NCI-H128 (cell line): ENCODE results near the gene GDA.

Experiments used
- DNase-seq: peaks from one replicate; lab custom pipeline; 2025; ENCODE audit not compliant: unreplicated experiment; lab: John Stamatoyannopoulos, UW

The GDA gene

DNA sequence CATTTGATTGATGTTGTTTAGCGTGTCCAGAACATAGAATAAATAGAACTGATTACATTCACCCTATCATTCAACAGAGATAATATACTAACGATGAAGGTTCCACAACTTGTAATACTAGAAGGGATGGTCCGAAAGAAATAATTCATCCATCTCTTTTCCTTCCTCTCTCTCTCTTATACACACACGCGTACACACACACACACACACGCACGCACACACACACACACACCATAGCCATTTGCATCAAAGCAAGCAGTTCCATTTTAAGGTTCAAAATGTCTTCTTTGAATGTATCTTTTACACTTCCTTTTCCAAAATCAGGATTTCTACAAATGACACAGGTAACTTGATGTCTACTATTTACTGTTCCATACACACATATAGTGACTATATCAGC, 887 bp downstream of the GDA start:
- DNase-seq = no peak

DNA sequence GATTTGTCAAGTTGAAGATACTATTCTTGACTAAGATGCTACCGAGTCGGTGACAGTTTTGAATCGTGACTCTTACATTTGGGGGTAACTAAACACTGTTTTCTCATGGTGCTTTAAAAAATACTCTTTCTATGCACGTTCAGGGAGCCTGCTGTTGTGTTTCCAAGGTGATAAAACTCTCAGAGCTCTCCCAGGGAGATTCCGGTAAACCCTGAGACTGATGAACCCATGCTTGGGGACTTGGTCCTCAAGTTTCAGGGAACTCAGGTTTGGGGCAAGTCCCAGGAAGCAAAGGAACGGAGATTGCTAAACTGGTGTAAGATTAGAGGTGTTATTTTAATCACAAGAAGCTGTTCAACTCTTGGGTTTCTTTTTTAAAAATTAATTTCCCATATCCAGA, 1.4 kb downstream of the GDA start:
- DNase-seq = no peak

DNA sequence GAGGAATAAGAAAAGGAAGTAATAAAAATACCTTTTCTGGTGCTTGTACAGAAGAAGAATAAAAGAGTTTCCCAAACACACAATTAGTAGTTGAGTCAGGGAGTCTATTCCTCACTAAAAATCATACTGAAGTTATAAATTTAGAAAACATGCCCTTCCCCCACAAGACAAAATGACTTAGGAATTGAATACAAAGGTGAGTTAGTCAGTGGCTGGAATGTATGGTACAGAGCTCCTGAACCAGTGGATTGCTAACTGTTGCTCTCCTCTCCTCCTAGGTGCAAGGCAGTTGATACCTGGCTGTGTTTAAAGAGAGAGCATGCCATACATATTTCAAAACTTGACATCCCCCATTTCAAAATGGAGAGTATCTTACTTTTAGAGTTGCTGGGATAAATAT, 1.9 kb downstream of the GDA start:
- no peak for DNase-seq

DNA sequence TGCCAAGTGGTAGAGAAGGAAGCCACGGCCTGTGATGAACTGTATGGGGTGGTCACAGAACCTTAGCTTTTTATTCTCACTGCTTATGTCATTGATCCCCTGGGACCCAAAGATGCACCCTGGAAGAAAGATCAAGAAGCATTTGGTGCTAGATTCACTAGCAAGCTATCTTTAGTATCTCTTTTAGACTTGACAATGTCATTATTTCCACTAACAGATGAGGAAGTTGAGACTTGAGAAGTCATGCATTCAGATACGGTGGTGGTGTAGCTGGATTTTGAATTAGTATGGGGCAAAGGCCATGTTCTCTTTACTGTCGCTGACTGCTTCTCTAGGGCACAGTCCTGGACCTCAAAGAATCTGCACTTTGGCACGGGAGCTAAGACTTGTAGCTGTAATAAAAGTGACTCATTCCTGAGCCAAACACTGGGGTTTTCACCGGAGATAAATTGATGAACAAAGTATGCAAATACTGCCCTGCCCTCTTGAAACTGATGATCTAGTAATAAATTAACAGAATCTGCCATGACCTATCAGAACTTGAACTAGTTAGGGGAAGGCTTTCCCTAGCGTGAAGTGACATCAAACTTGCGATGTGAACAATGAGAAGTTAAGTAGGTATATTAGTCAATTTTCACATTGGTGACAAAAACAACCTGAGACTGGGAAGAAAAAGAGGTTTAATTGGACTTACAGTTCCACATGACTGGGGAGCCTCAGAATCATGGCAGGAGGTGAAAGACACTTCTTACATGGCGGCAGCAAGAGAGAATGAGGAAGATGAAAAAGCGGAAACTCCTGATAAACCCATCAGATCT, 5.4 kb downstream of the GDA start:
- no peak for DNase-seq

DNA sequence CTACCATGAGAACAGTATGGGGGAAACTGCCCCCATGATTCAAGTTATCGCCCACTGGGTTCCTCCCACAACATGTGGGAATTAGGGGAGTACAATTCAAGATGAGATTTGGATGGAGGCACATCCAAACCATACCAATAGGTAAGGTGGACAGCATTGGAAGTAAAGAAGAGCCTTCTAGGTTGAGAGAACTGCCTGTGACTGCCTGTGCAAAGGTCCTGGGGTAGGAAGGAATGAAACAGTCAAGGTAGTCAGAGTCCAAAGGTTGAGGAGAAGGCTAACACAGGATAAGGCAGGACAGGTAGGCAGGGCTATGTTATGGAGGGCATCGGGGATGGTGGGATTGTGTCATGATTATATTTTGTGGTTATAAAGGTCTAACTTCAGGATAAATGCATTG, 6.1 kb downstream of the GDA start:
- DNase-seq = no peak

DNA sequence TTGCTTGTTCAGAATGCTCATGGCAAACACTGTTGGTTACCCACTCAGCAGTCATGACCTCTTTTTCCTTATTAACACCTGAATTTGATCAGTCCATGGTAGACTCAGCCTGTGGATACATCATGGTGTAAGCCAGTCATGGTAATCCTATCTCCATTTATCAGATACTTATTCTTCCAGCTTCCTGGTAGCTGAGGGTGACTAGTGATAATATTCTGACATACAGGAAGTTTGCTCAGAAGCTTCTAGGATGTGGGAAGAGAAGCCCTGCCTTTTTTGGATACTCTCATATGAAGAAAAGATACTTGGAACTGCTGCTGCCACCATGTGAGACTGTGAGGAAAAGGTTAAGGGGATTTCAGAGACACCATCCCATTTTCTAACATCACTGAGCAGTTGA, 7.3 kb downstream of the GDA start:
- no peak for DNase-seq

DNA sequence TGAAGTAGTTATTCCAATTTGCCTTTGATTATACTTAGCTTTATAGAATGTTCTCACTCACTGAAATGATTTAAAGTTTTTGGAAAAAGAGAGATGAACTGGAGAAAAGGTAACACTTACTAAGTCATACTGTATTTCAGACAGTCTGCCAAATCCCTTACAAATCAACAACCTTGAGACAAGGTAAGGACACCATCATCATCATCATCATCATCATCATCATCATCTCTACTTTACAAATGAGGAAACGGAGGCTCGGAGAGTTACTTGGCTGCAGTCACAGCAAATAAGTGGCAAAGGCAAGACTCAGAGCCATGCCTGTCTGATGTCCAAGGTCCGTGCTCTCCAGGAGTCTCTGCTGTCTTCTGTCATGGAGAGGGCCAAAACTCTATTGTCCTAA, 9.4 kb downstream of the GDA start:
- DNase-seq = no peak

DNA sequence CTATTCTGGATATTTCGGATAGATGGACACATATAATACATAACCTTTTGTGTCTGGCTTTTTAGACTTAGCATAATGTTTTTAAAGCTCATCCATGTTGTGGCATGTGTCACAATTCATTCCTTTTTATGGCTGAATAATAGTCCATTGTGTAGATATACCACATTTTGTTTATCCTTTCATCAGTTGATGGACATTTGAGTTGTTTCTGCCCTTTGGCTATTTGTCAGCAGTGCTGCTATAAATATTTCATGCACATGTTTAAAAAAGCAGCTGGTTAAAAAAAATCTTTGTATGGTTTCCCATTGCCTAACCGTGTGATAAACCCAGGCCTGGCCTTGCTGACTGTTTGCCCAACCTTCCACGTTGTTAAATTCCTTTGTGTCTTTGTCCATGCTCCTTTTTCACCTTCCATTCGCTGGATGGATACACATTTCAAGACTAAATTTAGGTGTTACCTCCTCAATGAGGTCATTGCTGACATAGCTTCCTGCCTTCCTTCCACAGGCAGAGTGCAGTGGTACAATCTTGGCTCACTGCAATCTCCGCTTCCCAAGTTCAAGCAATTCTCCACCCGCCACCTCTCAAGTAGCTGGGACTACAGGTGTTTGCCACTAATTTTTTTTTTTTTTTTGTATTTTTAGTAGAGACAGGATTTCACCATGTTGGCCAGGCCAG, 11.3 kb downstream of the GDA start:
- DNase-seq = no peak

DNA sequence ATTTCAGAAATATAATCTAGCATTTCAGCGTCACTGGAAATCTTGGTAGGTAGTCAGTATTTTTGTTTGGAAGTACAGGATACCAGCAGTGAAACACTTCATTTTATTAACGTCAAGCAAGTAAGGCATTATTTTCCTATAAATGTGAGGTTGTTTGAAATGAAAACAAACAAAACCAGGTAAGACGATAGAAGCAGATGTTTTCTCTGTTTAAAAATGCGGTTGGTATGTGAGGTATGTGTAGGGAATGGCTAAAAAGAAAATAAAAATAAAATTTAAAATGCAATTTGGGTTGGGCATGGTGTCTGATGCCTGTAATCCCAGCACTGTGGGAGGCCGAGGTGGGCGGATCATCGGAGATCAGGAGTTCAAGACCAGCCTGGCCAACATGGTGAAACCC, 16.1 kb downstream of the GDA start:
- no peak for DNase-seq

DNA sequence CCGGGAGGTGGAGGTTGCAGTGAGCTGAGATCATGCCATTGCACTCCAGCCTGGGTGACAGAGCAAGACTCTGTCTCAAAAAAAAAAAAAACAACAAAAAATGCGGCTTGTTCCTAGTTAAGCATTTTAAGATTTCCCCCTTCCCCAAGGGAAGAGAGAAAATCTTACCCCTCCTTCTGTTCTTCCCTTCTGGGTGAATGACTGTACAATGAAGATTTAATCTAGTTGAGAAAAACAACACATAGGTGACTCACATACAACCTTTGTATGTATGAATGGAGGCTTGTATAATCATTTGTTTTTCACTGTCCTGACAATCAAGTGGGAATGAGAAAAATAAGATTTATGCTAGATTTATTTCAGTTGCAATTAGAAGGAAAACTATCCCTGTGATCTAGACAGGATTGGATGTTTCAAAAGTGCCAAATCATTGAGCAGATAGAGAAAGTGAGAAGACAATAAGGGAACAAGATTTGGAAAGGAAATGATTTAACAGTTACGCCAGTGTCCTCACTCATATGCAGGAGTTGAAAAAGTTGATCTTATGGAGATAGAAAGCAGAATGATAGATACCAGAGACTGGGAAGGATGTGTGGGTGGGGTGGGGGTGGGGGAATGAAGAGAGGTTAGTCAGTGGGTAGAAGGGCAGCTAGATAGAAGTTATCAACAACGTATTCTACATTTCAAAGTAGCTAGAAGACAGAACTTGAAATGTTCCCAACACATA, 16.7 kb downstream of the GDA start:
- no peak for DNase-seq

DNA sequence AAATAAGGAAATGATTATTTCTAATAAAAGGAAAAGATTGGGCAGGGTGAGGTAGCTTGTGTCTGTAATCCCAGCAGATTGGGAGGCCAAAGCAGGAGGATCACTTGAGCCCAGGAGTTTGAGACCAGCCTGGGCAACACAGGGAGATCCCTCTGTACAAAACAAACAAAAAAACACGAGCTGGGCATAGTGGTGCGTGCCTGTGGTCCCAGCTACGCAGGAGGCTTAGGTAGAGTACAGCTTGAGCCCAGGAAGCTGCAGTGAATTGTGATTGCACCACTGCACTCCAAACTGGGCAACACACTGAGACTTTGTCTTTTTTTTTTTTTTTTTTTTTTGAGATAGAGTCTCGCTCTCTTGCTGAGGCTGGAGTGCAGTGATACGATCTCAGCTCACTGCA, 18.8 kb downstream of the GDA start:
- no peak for DNase-seq

DNA sequence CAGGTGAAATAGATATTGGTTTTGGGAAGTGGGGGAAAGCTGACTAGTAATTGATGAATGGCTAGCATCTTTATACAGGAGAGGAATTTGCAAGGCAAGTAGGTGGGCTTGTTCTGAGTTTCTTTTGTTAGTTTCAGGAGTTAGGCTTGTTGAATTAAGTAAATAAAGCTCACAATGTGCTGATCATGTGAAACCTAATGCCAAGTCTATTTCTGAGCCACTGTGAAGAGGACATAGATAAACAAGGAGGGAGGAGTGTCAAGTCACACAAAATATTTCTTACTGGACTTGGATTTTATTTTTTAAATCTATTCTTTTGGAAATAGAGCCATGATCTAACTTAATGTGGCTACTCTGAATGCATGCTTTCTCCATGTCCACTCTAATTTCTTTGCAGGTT, 19.9 kb downstream of the GDA start:
- DNase-seq = no peak

DNA sequence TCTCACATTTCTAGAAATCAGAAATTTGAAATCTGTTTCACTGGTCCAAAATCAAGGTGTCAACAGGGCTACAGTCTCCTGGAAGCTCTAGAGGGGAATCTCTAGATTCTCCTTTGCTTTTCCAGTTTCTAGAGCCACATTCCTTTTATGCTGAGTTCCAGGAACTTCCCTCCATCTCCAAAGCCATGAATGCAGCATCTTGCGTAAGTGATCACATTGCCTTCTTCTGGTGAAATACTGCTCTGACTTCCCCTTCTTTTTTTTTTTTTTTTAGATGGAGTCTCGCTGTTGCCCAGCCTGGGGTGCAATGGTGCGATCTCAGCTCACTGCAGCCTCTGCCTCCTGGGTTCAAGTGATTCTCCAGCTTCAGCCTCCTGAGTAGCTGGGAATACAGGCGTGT, 23.8 kb downstream of the GDA start:
- no peak for DNase-seq

DNA sequence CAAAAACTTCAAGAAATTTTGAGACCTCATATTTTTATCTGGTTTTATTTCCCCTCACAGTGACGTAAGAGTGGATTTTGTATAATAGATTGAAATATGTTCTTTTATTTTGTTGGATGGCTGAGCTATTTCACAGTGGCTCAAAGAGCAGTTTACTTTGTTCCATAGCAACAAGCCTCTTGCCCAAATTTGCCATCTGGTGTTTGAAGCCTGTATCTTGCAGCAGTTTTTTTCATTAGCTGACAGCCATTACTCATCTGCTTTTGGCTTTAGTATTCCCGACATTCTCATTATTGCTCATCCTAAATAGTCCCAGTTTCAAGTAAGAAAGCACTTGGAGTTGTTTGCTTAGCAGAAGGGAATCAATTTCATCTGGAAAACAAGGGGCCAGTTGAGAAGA, 36.3 kb downstream of the GDA start:
- no peak for DNase-seq

DNA sequence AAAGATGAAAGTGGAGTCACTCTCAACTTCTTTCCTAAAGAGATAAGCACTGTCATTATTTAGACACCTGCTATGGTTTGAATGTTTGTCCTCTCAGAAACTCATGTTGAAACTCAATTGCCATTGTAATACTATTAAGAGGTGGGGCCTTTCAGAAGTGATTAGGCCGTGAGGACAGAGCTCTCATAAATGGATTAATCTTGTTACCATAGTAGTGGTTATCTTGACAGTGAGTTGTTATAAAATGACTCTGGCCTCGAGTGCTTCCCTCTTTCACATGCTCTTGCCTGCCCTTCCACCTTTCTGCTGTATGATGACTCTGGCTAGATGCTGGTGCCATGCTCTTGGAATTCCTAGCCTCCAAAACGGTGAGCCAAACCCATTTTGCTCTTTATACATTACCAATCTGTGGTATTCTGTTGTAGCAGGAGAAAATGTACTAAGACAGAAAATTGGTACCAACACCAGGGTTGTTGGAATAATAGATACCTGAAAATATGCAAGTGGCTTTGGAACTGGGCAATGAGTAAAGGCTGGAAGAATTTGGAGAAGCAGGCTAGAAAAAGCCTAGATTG, 38.0 kb downstream of the GDA start:
- DNase-seq = no peak

DNA sequence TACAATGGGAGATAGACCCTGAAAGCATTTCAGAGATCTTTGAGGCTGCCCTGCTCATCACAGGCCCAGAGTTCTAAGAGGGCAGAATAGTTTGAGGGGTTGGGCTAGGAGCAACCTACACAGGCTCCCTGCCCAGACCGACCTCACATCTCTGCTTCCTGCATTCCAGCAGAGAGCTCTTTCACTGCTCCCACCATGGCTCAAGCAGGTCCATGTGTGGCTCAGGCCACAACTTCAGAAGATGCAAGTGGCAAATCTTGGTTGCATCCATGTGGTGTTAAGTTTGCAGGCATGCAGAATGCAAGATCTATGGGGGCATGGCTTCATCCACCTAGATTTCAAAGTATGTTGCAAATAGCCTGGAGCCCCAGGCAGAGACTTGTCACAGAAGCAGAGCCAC, 39.0 kb downstream of the GDA start:
- DNase-seq = no peak

DNA sequence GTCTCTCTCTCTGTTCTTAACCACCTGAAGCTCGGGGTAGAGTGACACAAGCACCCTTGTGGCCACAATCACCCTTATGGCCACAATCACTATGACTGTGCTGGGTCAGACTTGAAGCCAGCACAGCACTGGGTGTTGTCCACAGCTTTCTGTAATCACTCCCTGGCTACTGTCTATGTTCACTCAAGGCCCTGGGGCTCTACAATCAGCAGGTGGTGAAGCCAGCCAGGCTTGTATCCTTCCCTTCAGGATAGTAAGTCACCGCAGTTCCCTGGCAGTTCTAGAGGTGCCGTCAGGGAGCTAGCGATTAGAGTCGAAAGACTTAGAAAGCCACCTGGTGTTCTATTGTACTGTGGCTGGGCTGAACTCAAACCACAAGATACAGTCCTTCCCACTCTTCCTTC, 44.2 kb downstream of the GDA start:
- no peak for DNase-seq

DNA sequence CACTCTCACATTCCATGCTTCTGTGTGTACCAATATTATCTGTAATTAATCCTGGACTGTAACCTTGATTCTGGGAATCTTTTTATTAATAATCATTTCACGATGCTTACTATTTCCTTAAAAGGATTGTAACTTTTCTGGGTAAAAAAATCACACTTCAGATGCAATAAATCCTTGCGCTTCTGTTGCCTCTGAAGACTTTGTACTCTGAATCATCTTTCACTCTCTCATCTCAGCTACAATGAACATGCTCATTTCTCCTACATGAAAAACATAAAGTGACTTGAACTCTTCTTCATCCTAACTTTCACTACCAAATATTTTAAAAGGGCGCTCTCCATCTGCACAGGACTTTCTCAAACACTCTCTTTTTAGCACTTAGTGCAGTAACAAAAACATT, 50.0 kb downstream of the GDA start:
- no peak for DNase-seq

DNA sequence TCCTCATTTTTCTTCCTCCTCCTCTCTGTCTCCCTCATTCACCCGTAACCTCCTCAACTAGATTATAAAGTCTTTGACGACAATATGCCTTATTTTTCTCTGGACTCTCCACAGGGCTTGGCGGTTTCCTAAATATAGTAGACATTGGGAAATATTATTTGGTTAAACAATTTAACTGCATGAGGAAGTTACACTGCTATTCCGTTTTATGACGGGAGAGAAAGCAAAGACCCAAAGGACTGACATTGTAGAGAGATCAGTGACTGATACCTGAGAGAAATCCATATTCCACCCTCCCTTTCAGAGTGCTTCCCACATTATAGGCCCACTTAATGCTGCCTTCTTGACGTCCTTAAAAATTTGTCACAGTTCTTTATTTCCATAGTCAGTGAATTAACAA, 51.2 kb downstream of the GDA start:
- DNase-seq = no peak

DNA sequence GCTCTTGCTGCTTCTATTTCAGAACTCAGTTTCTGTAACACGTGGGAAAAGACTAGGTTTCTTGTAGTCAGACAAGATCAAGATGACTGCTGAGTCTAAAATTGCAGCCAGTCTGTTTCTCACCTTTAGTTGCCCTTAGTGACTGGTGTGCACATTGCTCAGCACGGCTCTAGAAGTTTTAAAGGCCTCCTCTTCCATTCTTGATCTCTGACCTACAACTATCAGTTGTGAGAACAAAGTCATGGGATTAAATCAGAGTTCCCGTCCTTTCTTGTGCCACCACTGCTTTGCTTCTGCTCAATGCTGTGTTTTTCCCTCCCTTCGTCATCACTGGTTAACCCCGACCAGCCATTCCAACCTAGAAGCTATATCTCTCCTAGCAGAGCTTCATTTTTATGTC, 52.8 kb downstream of the GDA start:
- no peak for DNase-seq

DNA sequence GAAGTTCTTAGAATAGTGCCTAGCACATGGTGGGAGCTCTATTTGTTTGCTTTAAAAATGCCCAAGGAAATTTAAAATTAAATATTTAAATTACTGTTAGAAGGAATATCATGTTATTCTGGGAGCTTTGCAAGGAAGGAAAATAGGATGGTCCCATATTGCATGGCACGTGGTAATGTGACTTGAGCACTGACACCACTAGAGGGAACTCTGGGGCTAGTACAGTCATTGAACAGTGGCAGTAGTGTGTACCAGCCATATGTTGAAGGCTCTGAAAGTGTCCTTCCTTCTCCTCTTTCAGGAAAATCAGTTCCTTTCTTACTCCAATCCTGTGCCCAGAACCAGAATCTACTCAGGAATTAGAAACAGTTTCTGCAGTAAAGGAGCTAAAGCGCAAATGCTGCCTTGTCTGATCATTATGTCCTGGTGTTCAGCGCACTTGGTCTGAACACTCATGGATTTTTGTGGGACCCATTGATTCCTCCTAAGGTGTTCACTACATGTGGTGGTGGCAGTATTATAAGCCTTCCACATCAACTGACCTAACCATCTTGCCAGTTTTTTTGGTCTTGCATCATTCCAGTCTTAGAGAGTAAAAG, 54.1 kb downstream of the GDA start:
- no peak for DNase-seq

DNA sequence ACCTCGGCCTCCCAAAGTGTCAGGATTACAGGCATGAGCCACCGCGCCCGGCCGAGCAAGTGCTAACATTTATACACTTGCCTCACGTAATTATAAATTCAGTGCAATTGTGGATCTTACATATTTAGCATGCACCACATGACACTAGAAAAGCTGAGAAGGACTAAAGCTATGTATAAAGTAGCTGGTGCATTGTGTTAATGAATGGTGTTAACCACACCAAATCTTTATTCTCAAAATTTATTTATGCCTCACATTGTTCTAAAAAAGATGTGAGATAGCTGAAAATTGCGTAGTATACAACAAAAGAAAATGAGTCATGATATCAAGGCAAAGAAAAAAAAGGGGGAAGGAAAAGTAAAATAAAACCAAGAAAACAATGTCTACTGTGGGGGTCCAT, 54.8 kb downstream of the GDA start:
- DNase-seq = no peak
